NCI-H1436 treated with DMSO at 0.1 percent for 48 hours (cell line): ENCODE measurements around the gene PHGDH.

Experiments used
- DNase-seq: peaks from one replicate; lab custom pipeline; 2025; lab: John Stamatoyannopoulos, UW

Gene PHGDH

GRCh38 chr1:119791377-119791776, 79.6 kb downstream of the PHGDH start:
- DNase-seq, result no peak
